Fibroblast of lung (primary cell): ENCODE results near the gene NT5C1B. TPM values are rescaled to one million over a fixed set of nuclear protein-coding genes. Genes with fewer than 3 reads are reported as not detected.
A peak's percentile ranks its signal among the peaks of the same experiment; 100 is the strongest.

Experiments used
- DNase-seq, 2 donors: peaks; one replicate each; pipeline versions ENCODE4 v3.0.0 to v3.0.0-alpha.2; 2010; ENCODE audit warnings: low read depth in 2 of 2
- H2AFZ ChIP-seq: 2 replicates; pipeline ENCODE4 v1.5.1; 2012; ENCODE audit warnings: low read length, control low read depth, inconsistent platforms
- H3K27ac ChIP-seq: 2 replicates; pipeline ENCODE4 v1.5.1; 2011; ENCODE audit warnings: low read length, control low read depth; ENCODE audit not compliant: insufficient read depth
- H3K27me3 ChIP-seq: 2 replicates; pipeline ENCODE4 v1.5.1; 2011; ENCODE audit warnings: mild to moderate bottlenecking, low read length; ENCODE audit not compliant: control insufficient read depth, insufficient read depth
- H3K36me3 ChIP-seq: 2 replicates; pipeline ENCODE4 v1.5.1; 2011; ENCODE audit warnings: low read length; ENCODE audit not compliant: control insufficient read depth, insufficient read depth
- H3K4me1 ChIP-seq: 2 replicates; pipeline ENCODE4 v1.5.1; 2011; ENCODE audit warnings: low read length; ENCODE audit not compliant: control insufficient read depth, insufficient read depth; ENCODE audit errors: extremely low read depth
- H3K4me2 ChIP-seq: 2 replicates; pipeline ENCODE4 v1.5.1; 2011; ENCODE audit warnings: low read length, control low read depth; ENCODE audit not compliant: insufficient read depth; ENCODE audit errors: extremely low read depth
- H3K4me3 ChIP-seq, 4 experiments: fragments of 200-600 bp in 1 of 4; sonication (generic) in 1 of 4; replicated peaks in 1 of 4; 2 replicates each; pipeline ENCODE4 v1.5.1; 2011 to 2016; ENCODE audit warnings: low read length in 4 of 4, low read depth in 3 of 4, mild to moderate bottlenecking in 3 of 4, control low read depth in 2 of 4, inconsistent platforms in 1 of 4, mixed read lengths in 1 of 4; ENCODE audit not compliant: insufficient read depth in 1 of 4; ENCODE audit errors: control extremely low read depth in 1 of 4
- H3K79me2 ChIP-seq: 2 replicates; pipeline ENCODE4 v1.5.1; 2012; ENCODE audit warnings: mild to moderate bottlenecking, low read length, inconsistent platforms; ENCODE audit not compliant: control insufficient read depth, insufficient read depth
- H3K9ac ChIP-seq: 2 replicates; pipeline ENCODE4 v1.5.1; 2011; ENCODE audit warnings: mild to moderate bottlenecking, low read length, control low read depth; ENCODE audit not compliant: insufficient read depth
- H3K9me3 ChIP-seq: 2 replicates; pipeline ENCODE4 v1.5.1; 2012; ENCODE audit warnings: low read depth, low read length; ENCODE audit not compliant: control insufficient read depth, insufficient read depth
- H4K20me1 ChIP-seq: 2 replicates; pipeline ENCODE4 v1.5.1; 2011; ENCODE audit warnings: low read length; ENCODE audit not compliant: control insufficient read depth, insufficient read depth; ENCODE audit errors: extremely low read depth
- EZH2 ChIP-seq: IDR thresholded peaks from 2 replicates; pipeline ENCODE4 v1.5.1; 2012; ENCODE audit warnings: low read length, control low read depth, mild to moderate bottlenecking; ENCODE audit errors: missing control alignments
- polyA plus RNA-seq, 2 donors: library from polyadenylated mRNA; depleted of rRNA in 1 of 2; stranded (reverse) in 1 of 2; unstranded in 1 of 2; fragments of >200 nt; gene quantifications; 2 replicates each; pipeline ENCODE4 v1.2.1, GENCODE V29; 2011 to 2012; ENCODE audit warnings: missing spikeins in 1 of 2
- total RNA-seq: library from RNA; depleted of rRNA; stranded (reverse); fragments of >200 nt; gene quantifications from 2 replicates; pipeline ENCODE4 v1.2.1, GENCODE V29; 2014
- TF ChIP-seq, protein P1 (sequence below), 2 donors: IDR thresholded peaks in 1 of 2; conservative IDR thresholded peaks in 1 of 2; 1 replicate in 1 of 2; 2 replicates in 1 of 2; pipeline ENCODE4 v1.5.1; 2011 to 2012; ENCODE audit warnings: low read length in 2 of 2, control low read depth in 1 of 2, inconsistent platforms in 1 of 2, low read depth in 1 of 2, mild to moderate bottlenecking in 1 of 2

Gene NT5C1B
- total and polyA plus RNA-seq, 2 donors (not counting 1 experiment from before 2014, with no cell fraction given): not detected

DNA sequence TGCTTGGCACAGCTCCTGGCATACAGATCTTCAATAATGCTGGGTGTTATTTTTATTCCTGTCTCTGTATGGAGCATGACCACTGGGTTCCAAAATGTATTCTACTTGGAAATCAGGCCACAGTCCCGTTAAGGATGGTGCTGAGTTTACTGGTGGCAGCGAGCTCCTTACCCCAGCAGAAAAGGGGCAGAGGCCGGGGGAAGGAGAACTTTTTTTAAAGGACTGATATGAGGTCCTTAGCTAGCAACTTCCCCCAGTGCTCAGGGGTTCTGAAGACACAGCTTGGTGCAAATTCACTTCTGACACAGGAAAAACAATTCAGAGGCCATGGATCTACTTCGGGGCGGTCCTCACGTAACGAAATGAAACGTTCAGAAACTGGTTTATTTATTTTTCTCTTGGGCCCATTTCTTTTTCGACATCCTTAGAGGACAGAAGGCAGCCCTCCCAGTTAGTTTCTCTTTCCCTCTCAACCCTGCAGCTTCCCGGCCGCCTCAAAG lies 29.8 kb downstream of the NT5C1B start:
- no peak for DNase-seq

GRCh38 chr2:18558458-18558857 lies 30.9 kb downstream of the NT5C1B start:
- TF ChIP-seq, protein P1, sequence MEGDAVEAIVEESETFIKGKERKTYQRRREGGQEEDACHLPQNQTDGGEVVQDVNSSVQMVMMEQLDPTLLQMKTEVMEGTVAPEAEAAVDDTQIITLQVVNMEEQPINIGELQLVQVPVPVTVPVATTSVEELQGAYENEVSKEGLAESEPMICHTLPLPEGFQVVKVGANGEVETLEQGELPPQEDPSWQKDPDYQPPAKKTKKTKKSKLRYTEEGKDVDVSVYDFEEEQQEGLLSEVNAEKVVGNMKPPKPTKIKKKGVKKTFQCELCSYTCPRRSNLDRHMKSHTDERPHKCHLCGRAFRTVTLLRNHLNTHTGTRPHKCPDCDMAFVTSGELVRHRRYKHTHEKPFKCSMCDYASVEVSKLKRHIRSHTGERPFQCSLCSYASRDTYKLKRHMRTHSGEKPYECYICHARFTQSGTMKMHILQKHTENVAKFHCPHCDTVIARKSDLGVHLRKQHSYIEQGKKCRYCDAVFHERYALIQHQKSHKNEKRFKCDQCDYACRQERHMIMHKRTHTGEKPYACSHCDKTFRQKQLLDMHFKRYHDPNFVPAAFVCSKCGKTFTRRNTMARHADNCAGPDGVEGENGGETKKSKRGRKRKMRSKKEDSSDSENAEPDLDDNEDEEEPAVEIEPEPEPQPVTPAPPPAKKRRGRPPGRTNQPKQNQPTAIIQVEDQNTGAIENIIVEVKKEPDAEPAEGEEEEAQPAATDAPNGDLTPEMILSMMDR (conservative IDR thresholded peaks at IDR 0.05 in 1 of 2, IDR thresholded peaks at IDR 0.05 in 1 of 2; ENCODE audit: low read depth in 1 of 2, low read length in 2 of 2): no peak
- no peak for TF ChIP-seq EZH2
- peaks cover 19% of the 10 kb centered on the region for H3K79me2 ChIP-seq

More for the DNA sequence above, 29.8 kb downstream of the NT5C1B start:
- peaks cover 19% of the 10 kb centered on the region for H3K79me2 ChIP-seq
- H3K36me3 ChIP-seq: no peaks in the 10 kb centered on the region
- no peaks in the 10 kb centered on the region for H3K9me3 ChIP-seq
- H3K4me1 ChIP-seq: no peaks in the 10 kb centered on the region
- no peak for TF ChIP-seq EZH2
- TF ChIP-seq, protein P1 (conservative IDR thresholded peaks at IDR 0.05 in 1 of 2, IDR thresholded peaks at IDR 0.05 in 1 of 2; ENCODE audit: low read depth in 1 of 2, low read length in 2 of 2): no peak
- H2AFZ ChIP-seq: peak overlapping the region; percentile 62
- H3K4me3 ChIP-seq: peak overlapping the region; percentile 72 to 82 (median 80)
- H3K9ac ChIP-seq: peak overlapping the region; percentile 91
- H3K27me3 ChIP-seq: no peaks in the 10 kb centered on the region
- H4K20me1 ChIP-seq: no peaks in the 10 kb centered on the region
- H3K4me2 ChIP-seq: peak overlapping the region; percentile 85
- H3K27ac ChIP-seq: peak overlapping the region; percentile 83

DNA sequence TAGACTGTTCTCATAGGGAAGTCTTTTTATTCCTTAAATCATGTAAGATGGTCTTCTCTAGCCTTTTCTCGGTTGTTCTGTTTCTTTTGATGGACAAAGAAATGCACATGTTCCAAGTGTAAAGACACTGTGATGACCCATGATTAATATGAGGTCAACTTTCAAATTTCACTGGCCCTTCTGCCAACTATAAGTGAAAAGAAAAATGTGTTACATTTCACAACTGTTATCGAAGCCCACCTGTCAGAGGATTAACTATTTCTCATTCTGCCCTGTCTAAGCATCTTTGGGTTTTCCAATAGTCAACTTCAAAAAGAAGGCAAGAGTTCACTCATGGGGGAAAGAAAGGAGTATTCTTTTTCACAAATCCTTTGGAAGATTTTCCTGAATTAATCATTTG lies 32.2 kb downstream of the NT5C1B start:
- no peak overlapping the region for H3K9ac ChIP-seq
- H3K27ac ChIP-seq: no peak overlapping the region
- no peak overlapping the region for H3K4me2 ChIP-seq
- H4K20me1 ChIP-seq: no peaks in the 10 kb centered on the region
- H3K79me2 ChIP-seq: peaks cover 19% of the 10 kb centered on the region
- no peaks in the 10 kb centered on the region for H3K27me3 ChIP-seq
- DNase-seq: no peak
- H3K4me3 ChIP-seq: no peak overlapping the region
- peaks cover 3% of the 10 kb centered on the region for H3K4me1 ChIP-seq
- H3K9me3 ChIP-seq: no peaks in the 10 kb centered on the region
- no peaks in the 10 kb centered on the region for H3K36me3 ChIP-seq
- TF ChIP-seq, protein P1 (conservative IDR thresholded peaks at IDR 0.05 in 1 of 2, IDR thresholded peaks at IDR 0.05 in 1 of 2; ENCODE audit: low read depth in 1 of 2, low read length in 2 of 2): no peak
- no peak for TF ChIP-seq EZH2
- no peak overlapping the region for H2AFZ ChIP-seq

More at GRCh38 chr2:18558458-18558857, 30.9 kb downstream of the NT5C1B start:
- Histone ChIP-seq H3K4me2 (no peak overlapping the region), H3K9ac (no peak overlapping the region), H4K20me1 (no peaks in the 10 kb centered on the region), H3K27ac (no peak overlapping the region), H3K9me3 (no peaks in the 10 kb centered on the region), H3K27me3 (no peaks in the 10 kb centered on the region), H3K4me3 (no peak overlapping the region), H2AFZ (no peak overlapping the region), H3K4me1 (no peaks in the 10 kb centered on the region), H3K36me3 (no peaks in the 10 kb centered on the region)
- no peak for DNase-seq
